SK-N-SH treated with all-trans-retinoic acid at 6 μM for 48 hours (cell line): ENCODE results near the gene CDK7.

Experiments used
- ARNTL ChIP-seq: fragments of 450-650 bp; formaldehyde crosslinking; IDR thresholded peaks from 2 replicates; pipeline ENCODE4 v1.5.0; 2020; ENCODE audit warnings: low read depth, mild to moderate bottlenecking, moderate library complexity, borderline replicate concordance
- ESRRG ChIP-seq: fragments of 250-450 bp; sonication (Bioruptor Pico); IDR thresholded peaks from 2 replicates; pipeline ENCODE4 v1.6.1; 2021; ENCODE audit warnings: mild to moderate bottlenecking
- ISL1 ChIP-seq: fragments of 250-450 bp; sonication (Bioruptor Pico); IDR thresholded peaks from 2 replicates; pipeline ENCODE4 v2.1.2; 2022; ENCODE audit warnings: mild to moderate bottlenecking, moderate library complexity
- ZFP3 ChIP-seq: fragments of 250-450 bp; sonication (Bioruptor Pico); IDR thresholded peaks from 2 replicates; pipeline ENCODE4 v1.5.0; 2020; ENCODE audit warnings: mild to moderate bottlenecking, moderate library complexity
- ZNF565 ChIP-seq: fragments of 450-650 bp; formaldehyde crosslinking; conservative IDR thresholded peaks from 2 replicates; pipeline ENCODE4 v1.5.0; 2020; ENCODE audit warnings: low read depth, mild to moderate bottlenecking, moderate library complexity
- ZNF70 ChIP-seq: fragments of 450-650 bp; formaldehyde crosslinking; IDR thresholded peaks from 2 replicates; pipeline ENCODE4 v1.5.0; 2020; ENCODE audit warnings: mild to moderate bottlenecking, moderate library complexity
- TF ChIP-seq, protein P1 (sequence below): fragments of 250-450 bp; sonication (Bioruptor Pico); IDR thresholded peaks from 2 replicates; pipeline ENCODE4 v1.5.1; 2021; ENCODE audit warnings: mild to moderate bottlenecking, moderate library complexity
- TF ChIP-seq, protein P2 (sequence below): fragments of 250-450 bp; sonication (Bioruptor Pico); IDR thresholded peaks from 2 replicates; pipeline ENCODE4 v1.8.0; 2021; ENCODE audit warnings: low read depth, mild to moderate bottlenecking, moderate library complexity, borderline replicate concordance
- TF ChIP-seq, protein P3 (sequence below): fragments of 250-450 bp; sonication (Bioruptor Pico); IDR thresholded peaks from 2 replicates; pipeline ENCODE4 v1.8.0; 2020; ENCODE audit warnings: mild to moderate bottlenecking, moderate library complexity, borderline replicate concordance
- TF ChIP-seq, protein P4 (sequence below): fragments of 250-450 bp; sonication (Bioruptor Pico); IDR thresholded peaks from 2 replicates; pipeline ENCODE4 v1.5.1; 2020; ENCODE audit warnings: low read depth, mild to moderate bottlenecking, moderate library complexity
- TF ChIP-seq, protein P5 (sequence below): fragments of 250-450 bp; sonication (Bioruptor Pico); IDR thresholded peaks from 2 replicates; pipeline ENCODE4 v1.5.0; 2020; ENCODE audit warnings: mild to moderate bottlenecking, moderate library complexity

DNA sequence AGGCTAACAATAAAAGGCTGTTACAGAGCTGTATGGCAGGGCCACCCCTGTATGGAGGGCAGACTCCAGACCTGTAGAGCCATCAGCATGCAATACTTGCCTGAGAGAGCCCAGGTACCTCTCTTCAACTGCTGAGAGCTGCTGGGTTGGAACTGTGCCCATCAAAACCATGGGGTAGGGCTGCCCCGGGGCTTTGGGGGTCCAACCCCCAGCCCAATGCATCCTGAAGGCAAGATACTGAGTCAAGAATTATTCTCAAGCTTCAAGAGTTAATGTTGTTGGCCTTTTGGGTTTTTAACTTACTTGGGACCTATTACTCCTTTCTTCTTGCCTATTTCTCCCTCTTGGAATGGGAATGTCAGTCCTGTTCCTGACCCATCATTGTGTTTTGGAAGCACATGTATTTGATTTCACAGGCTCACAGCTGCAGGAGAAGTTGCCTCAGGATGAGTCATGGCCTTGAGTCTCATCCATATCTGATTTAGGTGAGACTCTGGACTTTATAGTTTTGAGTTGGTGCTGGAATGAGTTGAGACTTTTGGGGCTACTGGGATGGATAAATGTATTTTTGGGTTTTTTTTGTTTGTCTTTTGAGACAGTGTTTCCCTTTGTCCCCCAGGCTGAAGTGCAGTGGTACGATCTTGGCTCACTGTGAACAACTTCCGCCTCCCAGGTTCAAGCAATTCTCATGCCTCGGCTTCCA is 21.0 kb upstream of the CDK7 start:
- TF ChIP-seq ZFP3 (CRISPR knock-in tag) (no peak), ESRRG (CRISPR knock-in tag) (no peak), ZNF565 (CRISPR knock-in tag) (no peak), ZNF70 (CRISPR knock-in tag) (no peak), ISL1 (CRISPR knock-in tag) (no peak), ARNTL (CRISPR knock-in tag) (no peak)
- TF ChIP-seq, protein P1, sequence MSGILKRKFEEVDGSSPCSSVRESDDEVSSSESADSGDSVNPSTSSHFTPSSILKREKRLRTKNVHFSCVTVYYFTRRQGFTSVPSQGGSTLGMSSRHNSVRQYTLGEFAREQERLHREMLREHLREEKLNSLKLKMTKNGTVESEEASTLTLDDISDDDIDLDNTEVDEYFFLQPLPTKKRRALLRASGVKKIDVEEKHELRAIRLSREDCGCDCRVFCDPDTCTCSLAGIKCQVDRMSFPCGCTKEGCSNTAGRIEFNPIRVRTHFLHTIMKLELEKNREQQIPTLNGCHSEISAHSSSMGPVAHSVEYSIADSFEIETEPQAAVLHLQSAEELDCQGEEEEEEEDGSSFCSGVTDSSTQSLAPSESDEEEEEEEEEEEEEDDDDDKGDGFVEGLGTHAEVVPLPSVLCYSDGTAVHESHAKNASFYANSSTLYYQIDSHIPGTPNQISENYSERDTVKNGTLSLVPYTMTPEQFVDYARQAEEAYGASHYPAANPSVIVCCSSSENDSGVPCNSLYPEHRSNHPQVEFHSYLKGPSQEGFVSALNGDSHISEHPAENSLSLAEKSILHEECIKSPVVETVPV: no peak
- TF ChIP-seq, protein P2, sequence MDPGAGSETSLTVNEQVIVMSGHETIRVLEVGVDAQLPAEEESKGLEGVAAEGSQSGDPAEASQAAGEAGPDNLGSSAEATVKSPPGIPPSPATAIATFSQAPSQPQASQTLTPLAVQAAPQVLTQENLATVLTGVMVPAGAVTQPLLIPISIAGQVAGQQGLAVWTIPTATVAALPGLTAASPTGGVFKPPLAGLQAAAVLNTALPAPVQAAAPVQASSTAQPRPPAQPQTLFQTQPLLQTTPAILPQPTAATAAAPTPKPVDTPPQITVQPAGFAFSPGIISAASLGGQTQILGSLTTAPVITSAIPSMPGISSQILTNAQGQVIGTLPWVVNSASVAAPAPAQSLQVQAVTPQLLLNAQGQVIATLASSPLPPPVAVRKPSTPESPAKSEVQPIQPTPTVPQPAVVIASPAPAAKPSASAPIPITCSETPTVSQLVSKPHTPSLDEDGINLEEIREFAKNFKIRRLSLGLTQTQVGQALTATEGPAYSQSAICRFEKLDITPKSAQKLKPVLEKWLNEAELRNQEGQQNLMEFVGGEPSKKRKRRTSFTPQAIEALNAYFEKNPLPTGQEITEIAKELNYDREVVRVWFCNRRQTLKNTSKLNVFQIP (CRISPR knock-in tag): no peak
- TF ChIP-seq, protein P3, sequence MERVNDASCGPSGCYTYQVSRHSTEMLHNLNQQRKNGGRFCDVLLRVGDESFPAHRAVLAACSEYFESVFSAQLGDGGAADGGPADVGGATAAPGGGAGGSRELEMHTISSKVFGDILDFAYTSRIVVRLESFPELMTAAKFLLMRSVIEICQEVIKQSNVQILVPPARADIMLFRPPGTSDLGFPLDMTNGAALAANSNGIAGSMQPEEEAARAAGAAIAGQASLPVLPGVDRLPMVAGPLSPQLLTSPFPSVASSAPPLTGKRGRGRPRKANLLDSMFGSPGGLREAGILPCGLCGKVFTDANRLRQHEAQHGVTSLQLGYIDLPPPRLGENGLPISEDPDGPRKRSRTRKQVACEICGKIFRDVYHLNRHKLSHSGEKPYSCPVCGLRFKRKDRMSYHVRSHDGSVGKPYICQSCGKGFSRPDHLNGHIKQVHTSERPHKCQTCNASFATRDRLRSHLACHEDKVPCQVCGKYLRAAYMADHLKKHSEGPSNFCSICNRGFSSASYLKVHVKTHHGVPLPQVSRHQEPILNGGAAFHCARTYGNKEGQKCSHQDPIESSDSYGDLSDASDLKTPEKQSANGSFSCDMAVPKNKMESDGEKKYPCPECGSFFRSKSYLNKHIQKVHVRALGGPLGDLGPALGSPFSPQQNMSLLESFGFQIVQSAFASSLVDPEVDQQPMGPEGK (CRISPR knock-in tag): no peak
- TF ChIP-seq, protein P4, sequence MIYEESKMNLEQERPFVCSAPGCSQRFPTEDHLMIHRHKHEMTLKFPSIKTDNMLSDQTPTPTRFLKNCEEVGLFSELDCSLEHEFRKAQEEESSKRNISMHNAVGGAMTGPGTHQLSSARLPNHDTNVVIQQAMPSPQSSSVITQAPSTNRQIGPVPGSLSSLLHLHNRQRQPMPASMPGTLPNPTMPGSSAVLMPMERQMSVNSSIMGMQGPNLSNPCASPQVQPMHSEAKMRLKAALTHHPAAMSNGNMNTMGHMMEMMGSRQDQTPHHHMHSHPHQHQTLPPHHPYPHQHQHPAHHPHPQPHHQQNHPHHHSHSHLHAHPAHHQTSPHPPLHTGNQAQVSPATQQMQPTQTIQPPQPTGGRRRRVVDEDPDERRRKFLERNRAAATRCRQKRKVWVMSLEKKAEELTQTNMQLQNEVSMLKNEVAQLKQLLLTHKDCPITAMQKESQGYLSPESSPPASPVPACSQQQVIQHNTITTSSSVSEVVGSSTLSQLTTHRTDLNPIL (CRISPR knock-in tag): no peak
- TF ChIP-seq, protein P5, sequence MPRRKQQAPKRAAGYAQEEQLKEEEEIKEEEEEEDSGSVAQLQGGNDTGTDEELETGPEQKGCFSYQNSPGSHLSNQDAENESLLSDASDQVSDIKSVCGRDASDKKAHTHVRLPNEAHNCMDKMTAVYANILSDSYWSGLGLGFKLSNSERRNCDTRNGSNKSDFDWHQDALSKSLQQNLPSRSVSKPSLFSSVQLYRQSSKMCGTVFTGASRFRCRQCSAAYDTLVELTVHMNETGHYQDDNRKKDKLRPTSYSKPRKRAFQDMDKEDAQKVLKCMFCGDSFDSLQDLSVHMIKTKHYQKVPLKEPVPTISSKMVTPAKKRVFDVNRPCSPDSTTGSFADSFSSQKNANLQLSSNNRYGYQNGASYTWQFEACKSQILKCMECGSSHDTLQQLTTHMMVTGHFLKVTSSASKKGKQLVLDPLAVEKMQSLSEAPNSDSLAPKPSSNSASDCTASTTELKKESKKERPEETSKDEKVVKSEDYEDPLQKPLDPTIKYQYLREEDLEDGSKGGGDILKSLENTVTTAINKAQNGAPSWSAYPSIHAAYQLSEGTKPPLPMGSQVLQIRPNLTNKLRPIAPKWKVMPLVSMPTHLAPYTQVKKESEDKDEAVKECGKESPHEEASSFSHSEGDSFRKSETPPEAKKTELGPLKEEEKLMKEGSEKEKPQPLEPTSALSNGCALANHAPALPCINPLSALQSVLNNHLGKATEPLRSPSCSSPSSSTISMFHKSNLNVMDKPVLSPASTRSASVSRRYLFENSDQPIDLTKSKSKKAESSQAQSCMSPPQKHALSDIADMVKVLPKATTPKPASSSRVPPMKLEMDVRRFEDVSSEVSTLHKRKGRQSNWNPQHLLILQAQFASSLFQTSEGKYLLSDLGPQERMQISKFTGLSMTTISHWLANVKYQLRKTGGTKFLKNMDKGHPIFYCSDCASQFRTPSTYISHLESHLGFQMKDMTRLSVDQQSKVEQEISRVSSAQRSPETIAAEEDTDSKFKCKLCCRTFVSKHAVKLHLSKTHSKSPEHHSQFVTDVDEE: no peak
